Activated CD4-positive, CD25-positive, alpha-beta regulatory T cell treated with anti-CD3 and anti-CD28 coated beads, Interleukin-2, amount 50 U/mL, for 16 hours (primary cell): ENCODE results near the gene LRMDA.

Source experiments
- DNase-seq: peaks from one replicate; pipeline ENCODE4 v3.0.0-alpha.2; 2020; ENCODE audit warnings: low read depth, low spot score

Gene LRMDA

GRCh38 chr10:76024460-76025123 is 593.2 kb downstream of the LRMDA start:
- DNase-seq = no peak

- no peak for DNase-seq
Observed at GRCh38 chr10:76025124-76025477, 593.7 kb downstream of the LRMDA start.

- no peak for DNase-seq
Observed at GRCh38 chr10:76026176-76026771, 594.9 kb downstream of the LRMDA start.

- no peak for DNase-seq
Observed at GRCh38 chr10:76026905-76027304, 595.5 kb downstream of the LRMDA start.

- no peak for DNase-seq
Observed at GRCh38 chr10:76029782-76030181, 598.4 kb downstream of the LRMDA start.

- DNase-seq = no peak
Observed at GRCh38 chr10:76031099-76031498, 599.7 kb downstream of the LRMDA start.

- no peak for DNase-seq
Observed at GRCh38 chr10:76031769-76032699, 600.6 kb downstream of the LRMDA start.

- DNase-seq = no peak
Observed at GRCh38 chr10:76032700-76033039, 601.2 kb downstream of the LRMDA start.

- DNase-seq = no peak
Observed at GRCh38 chr10:76033457-76034196, 602.2 kb downstream of the LRMDA start.

- no peak for DNase-seq
Observed at GRCh38 chr10:76034353-76035205, 603.2 kb downstream of the LRMDA start.

- DNase-seq = no peak
Observed at GRCh38 chr10:76035206-76036110, 604.0 kb downstream of the LRMDA start.

- DNase-seq = no peak
Observed at GRCh38 chr10:76036111-76036940, 604.9 kb downstream of the LRMDA start.

GRCh38 chr10:76036962-76037361 is 605.5 kb downstream of the LRMDA start:
- no peak for DNase-seq

- no peak for DNase-seq
Observed at GRCh38 chr10:76037531-76038155, 606.2 kb downstream of the LRMDA start.

- no peak for DNase-seq
Observed at GRCh38 chr10:76038696-76039095, 607.3 kb downstream of the LRMDA start.

GRCh38 chr10:76040107-76040829 is 608.8 kb downstream of the LRMDA start:
- DNase-seq = no peak

- DNase-seq = no peak
Observed at GRCh38 chr10:76040830-76041220, 609.4 kb downstream of the LRMDA start.

- no peak for DNase-seq
Observed at GRCh38 chr10:76041551-76041950, 610.1 kb downstream of the LRMDA start.
